Smooth muscle cell (in vitro differentiated cells): ENCODE measurements around the gene TOR1B. TPM values are rescaled to one million over a fixed set of nuclear protein-coding genes. Genes with fewer than 3 reads are reported as not detected.
"Not testable (repeated sequence)": the region's sequence is repeated elsewhere in the genome, so short reads cannot be mapped to it uniquely, and the experiment has no call there.

Source experiments
- DNase-seq: peaks from one replicate; lab custom pipeline; 2025; ENCODE audit not compliant: unreplicated experiment; lab: John Stamatoyannopoulos, UW
- H2AFZ ChIP-seq: fragments of 200-600 bp; sonication (generic); 2 replicates; pipeline ENCODE4 v1.6.0; 2016; ENCODE audit warnings: antibody characterized with exemption, low read depth, mild to moderate bottlenecking
- H3F3A ChIP-seq: fragments of 200-600 bp; sonication (generic); 2 replicates; pipeline ENCODE4 v1.6.0; 2017; ENCODE audit warnings: antibody characterized with exemption, low read depth
- H3K27ac ChIP-seq: fragments of 200-600 bp; sonication (generic); 2 replicates; pipeline ENCODE4 v1.5.1; 2016; ENCODE audit warnings: low read depth, mild to moderate bottlenecking
- H3K27me3 ChIP-seq: fragments of 200-600 bp; sonication (generic); 2 replicates; pipeline ENCODE4 v1.6.1; 2016; ENCODE audit warnings: low read depth, mild to moderate bottlenecking
- H3K36me3 ChIP-seq: fragments of 200-600 bp; sonication (generic); 2 replicates; pipeline ENCODE4 v1.5.1; 2016; ENCODE audit warnings: low read depth
- H3K4me1 ChIP-seq: fragments of 200-600 bp; sonication (generic); 2 replicates; pipeline ENCODE4 v1.5.1; 2016; ENCODE audit warnings: low read depth
- H3K4me2 ChIP-seq: fragments of 200-600 bp; sonication (generic); 2 replicates; pipeline ENCODE4 v1.6.0; 2016; ENCODE audit warnings: mild to moderate bottlenecking
- H3K4me3 ChIP-seq: fragments of 200-600 bp; sonication (generic); 2 replicates; pipeline ENCODE4 v1.5.1; 2016; ENCODE audit warnings: mild to moderate bottlenecking
- H3K79me2 ChIP-seq: fragments of 200-600 bp; sonication (generic); 2 replicates; pipeline ENCODE4 v1.6.0; 2016; ENCODE audit warnings: low read depth, mild to moderate bottlenecking
- H3K9ac ChIP-seq: fragments of 200-600 bp; sonication (generic); 2 replicates; pipeline ENCODE4 v1.6.0; 2016; ENCODE audit warnings: low read depth
- H3K9me3 ChIP-seq: fragments of 200-600 bp; sonication (generic); replicated peaks from 2 replicates; pipeline ENCODE4 v1.5.1; 2016; ENCODE audit warnings: low read depth
- H4K20me1 ChIP-seq: fragments of 200-600 bp; sonication (generic); 2 replicates; pipeline ENCODE4 v1.6.0; 2016; ENCODE audit warnings: low read depth
- WGBS: methylation state at CpG from one replicate; pipeline ENCODE4 v1.1.7; 2016; ENCODE audit warnings: low lambda C conversion rate; 5-methylcytosine and 5-hydroxymethylcytosine counted together
- polyA plus RNA-seq: library from polyadenylated mRNA; unstranded; fragments of >200 nt; fragmentation: Nextera tagmentation; extraction: Ambion mirVana; gene quantifications from 2 replicates; pipeline ENCODE4 v1.2.1, GENCODE V29; 2016
- total RNA-seq: library from RNA; depleted of rRNA; stranded (reverse); fragments of >200 nt; gene quantifications from 2 replicates; pipeline ENCODE4 v1.2.3, GENCODE V29; 2014
- TF ChIP-seq, protein P1 (sequence below): fragments of 200-600 bp; sonication (generic); IDR thresholded peaks from 2 replicates; pipeline ENCODE4 v1.5.1; 2017; ENCODE audit warnings: borderline replicate concordance, mild to moderate bottlenecking, antibody characterized with exemption; ENCODE audit not compliant: insufficient read depth, poor library complexity, severe bottlenecking

Gene TOR1B
- total and polyA plus RNA-seq, 2 experiments from 2014 or later, result 10.3 to 60.0 TPM

DNA sequence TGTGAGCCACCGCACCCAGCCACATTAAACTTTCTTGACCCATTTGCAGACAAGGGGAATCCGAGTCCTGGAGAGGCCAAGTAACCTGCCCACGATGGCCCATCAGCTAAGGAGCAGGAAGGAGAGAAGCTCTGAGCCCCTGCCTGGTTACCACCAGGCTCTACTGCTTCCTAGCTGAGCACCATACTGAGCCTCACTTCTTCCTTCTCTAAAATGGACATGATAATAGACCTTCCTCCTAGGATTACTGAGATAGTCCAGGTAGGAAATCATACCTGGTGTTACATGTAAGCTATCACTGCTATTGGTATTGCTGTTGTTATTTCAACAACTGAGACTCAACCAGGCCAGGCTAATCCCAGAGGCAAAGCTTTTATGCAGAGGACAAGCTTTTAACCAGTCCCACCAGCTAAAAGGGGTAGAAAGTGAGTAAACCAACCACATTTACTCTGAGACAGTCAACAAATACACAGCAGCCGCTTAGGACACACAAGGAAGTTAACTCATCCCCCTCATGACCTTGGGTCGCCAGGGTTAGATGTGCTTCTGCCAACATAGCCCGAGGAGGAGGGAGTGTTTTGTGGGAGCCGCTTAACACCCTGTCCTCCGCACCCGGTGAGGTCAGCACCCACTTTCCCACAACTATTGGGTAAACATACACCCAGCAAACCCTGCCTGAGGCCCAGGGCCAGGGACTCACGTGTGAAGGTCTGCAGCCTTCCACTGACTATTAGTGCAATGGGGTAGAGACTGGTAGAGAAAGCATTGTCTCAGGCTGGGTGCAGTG is 29.5 kb upstream of the TOR1B start:
- no peaks in the 10 kb centered on the region for H4K20me1 ChIP-seq
- no peaks in the 10 kb centered on the region for H3K79me2 ChIP-seq
- no peak overlapping the region for H2AFZ ChIP-seq
- peaks cover 4% of the 10 kb centered on the region for H3K4me1 ChIP-seq
- TF ChIP-seq, protein P1, sequence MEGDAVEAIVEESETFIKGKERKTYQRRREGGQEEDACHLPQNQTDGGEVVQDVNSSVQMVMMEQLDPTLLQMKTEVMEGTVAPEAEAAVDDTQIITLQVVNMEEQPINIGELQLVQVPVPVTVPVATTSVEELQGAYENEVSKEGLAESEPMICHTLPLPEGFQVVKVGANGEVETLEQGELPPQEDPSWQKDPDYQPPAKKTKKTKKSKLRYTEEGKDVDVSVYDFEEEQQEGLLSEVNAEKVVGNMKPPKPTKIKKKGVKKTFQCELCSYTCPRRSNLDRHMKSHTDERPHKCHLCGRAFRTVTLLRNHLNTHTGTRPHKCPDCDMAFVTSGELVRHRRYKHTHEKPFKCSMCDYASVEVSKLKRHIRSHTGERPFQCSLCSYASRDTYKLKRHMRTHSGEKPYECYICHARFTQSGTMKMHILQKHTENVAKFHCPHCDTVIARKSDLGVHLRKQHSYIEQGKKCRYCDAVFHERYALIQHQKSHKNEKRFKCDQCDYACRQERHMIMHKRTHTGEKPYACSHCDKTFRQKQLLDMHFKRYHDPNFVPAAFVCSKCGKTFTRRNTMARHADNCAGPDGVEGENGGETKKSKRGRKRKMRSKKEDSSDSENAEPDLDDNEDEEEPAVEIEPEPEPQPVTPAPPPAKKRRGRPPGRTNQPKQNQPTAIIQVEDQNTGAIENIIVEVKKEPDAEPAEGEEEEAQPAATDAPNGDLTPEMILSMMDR, result no peak
- no peak overlapping the region for H3K4me2 ChIP-seq
- no peak overlapping the region for H3K4me3 ChIP-seq
- no peaks in the 10 kb centered on the region for H3K27me3 ChIP-seq
- DNase-seq, result no peak
- no peak overlapping the region for H3K27ac ChIP-seq
- 70% methylated on average over 10 of the region's 10 CpGs for WGBS
- H3K9ac ChIP-seq, result no peak overlapping the region
- H3F3A ChIP-seq, result peaks cover 11% of the 10 kb centered on the region
- H3K9me3 ChIP-seq, result no peaks in the 10 kb centered on the region
- no peaks in the 10 kb centered on the region for H3K36me3 ChIP-seq

DNA sequence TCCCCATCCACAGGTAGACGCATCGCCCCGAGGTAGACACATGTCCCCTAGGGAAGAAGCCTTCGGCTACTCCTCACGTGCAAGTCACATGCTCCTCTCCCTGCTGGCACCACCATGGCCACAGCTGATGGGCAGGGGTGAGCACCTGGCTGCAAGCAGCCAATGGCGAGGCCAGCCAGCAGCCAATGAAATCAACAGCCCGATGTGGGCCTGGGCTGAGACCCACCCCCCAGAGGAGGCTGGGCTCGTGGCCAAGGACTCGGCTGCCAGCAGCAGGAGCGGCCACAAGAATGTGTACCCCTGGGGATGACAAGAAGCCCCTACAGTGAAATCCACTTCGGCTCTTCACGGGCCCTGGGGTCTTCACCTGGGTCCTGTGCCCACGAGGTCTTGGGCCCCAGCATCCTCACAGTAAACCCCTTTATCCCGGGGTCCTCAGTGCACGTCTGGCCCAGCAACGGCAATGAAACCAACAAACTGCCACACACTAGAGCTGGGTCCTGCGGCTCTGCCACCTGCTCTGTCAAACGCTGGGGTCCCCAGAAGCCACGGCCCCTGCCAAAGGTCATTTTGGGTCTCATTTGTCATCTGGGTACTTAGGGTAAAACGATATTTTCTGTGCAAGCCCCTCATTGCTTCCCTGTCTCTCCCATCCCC is 28.1 kb upstream of the TOR1B start:
- Histone ChIP-seq H3K79me2 (no peaks in the 10 kb centered on the region), H3K36me3 (no peaks in the 10 kb centered on the region)

DNA sequence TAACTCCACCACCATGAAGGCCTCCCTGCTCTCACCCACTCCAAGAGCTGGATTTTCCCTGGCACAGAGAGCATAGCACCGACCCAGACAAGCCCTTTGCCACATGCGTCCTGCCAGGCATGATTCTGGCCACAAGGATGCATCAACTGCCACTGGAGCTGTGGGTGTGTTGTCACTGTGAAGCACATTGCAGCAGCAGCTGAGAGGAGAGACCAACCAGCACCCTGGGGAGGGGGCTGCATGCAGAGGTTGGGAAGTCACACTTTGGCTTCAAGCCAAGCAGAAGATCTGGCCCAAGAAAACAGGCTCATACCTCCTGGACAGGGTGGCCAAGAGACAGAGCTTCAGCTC is 27.6 kb upstream of the TOR1B start:
- Histone ChIP-seq H3K4me2 (no peak overlapping the region), H3K4me1 (peaks cover 4% of the 10 kb centered on the region), H3K27ac (no peak overlapping the region), H3K79me2 (no peaks in the 10 kb centered on the region), H2AFZ (no peak overlapping the region), H3K27me3 (no peaks in the 10 kb centered on the region), H3K36me3 (no peaks in the 10 kb centered on the region), H3K4me3 (no peak overlapping the region), H3K9me3 (no peaks in the 10 kb centered on the region), H4K20me1 (no peaks in the 10 kb centered on the region), H3F3A (peaks cover 11% of the 10 kb centered on the region), H3K9ac (no peak overlapping the region)
- DNase-seq, result no peak
- TF ChIP-seq, protein P1, result no peak
- WGBS, result 82% methylated on average over 2 of the region's 2 CpGs

More for the DNA sequence above, 28.1 kb upstream of the TOR1B start:
- H3K4me2 ChIP-seq, result no peak overlapping the region
- no peaks in the 10 kb centered on the region for H3K27me3 ChIP-seq
- H3K4me1 ChIP-seq, result peaks cover 4% of the 10 kb centered on the region
- no peak for DNase-seq
- no peaks in the 10 kb centered on the region for H4K20me1 ChIP-seq
- no peak overlapping the region for H3K9ac ChIP-seq
- 94% methylated on average over 20 of the region's 20 CpGs for WGBS
- no peak overlapping the region for H2AFZ ChIP-seq
- H3K27ac ChIP-seq, result no peak overlapping the region
- TF ChIP-seq, protein P1, result no peak
- H3F3A ChIP-seq, result peaks cover 11% of the 10 kb centered on the region
- no peak overlapping the region for H3K4me3 ChIP-seq
- H3K9me3 ChIP-seq, result no peaks in the 10 kb centered on the region

DNA sequence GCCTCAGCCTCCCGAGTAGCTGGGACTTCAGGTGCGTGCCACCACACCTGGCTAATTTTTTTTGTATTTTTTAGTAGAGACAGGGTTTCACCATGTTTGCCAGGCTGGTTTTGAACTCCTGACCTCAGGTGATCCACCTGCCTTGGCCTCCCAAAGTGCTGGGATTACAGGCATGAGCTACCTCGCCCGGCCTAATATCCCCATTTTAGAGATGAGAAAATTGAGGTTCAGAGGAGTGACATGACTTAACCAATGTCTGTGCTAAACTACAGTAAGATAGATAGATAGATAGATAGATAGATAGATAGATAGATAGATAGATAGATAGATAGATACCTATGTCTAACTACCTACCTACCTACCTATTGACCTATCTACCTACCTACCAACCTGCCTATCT is 26.9 kb upstream of the TOR1B start:
- not testable (repeated sequence) for H3K4me1 ChIP-seq, DNase-seq, H3K79me2 ChIP-seq, H3K4me3 ChIP-seq, H3K9ac ChIP-seq, H2AFZ ChIP-seq, H3K9me3 ChIP-seq, H4K20me1 ChIP-seq, H3K27me3 ChIP-seq, H3K36me3 ChIP-seq
- Histone ChIP-seq H3K27ac (peak overlapping the region; percentile 91), H3F3A (peaks cover 11% of the 10 kb centered on the region), H3K4me2 (peak overlapping the region; percentile 64)
- WGBS, result 99% methylated on average over 4 of the region's 4 CpGs
